ENCODE data around the gene NR6A1. TPM values are rescaled to one million over a fixed set of nuclear protein-coding genes. Genes with fewer than 3 reads are reported as not detected.

NR6A1 gene
- total and polyA plus RNA-seq, 2 experiments from 2014 or later, result 44.2 to 139 TPM

DNA sequence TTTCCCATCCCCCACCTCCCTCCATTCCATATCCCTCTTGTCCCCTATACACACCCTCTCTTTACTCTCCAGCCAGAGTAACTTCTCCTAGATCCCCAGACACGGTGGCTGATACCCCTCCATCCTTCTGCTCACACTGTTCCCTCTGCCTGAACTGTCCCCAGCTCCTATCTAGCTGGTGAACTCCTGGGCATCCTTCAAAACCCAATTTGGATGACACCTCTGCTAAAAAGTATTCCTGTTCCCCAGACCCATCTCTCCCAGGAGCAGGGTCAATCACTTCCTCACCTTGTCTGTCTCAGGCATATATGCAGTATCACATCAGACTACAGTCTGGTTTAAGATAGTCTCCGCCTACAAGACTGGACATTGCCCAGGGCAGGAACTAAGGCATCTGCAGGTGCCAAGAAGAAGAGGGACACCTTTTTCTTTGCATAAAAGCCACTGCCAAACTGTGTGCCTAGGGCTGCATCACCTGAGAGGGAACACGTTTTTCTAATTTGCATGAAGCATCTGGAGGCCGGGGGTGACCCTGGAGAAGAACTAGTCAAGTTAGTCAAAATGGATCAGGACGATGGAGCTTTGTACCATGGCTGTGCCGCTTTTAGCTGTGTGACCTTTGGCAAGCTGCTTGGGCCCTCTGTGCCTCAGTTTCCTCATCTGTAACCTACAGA, 291.0 kb downstream of the NR6A1 start (continued):
- TF ChIP-seq, protein P1, sequence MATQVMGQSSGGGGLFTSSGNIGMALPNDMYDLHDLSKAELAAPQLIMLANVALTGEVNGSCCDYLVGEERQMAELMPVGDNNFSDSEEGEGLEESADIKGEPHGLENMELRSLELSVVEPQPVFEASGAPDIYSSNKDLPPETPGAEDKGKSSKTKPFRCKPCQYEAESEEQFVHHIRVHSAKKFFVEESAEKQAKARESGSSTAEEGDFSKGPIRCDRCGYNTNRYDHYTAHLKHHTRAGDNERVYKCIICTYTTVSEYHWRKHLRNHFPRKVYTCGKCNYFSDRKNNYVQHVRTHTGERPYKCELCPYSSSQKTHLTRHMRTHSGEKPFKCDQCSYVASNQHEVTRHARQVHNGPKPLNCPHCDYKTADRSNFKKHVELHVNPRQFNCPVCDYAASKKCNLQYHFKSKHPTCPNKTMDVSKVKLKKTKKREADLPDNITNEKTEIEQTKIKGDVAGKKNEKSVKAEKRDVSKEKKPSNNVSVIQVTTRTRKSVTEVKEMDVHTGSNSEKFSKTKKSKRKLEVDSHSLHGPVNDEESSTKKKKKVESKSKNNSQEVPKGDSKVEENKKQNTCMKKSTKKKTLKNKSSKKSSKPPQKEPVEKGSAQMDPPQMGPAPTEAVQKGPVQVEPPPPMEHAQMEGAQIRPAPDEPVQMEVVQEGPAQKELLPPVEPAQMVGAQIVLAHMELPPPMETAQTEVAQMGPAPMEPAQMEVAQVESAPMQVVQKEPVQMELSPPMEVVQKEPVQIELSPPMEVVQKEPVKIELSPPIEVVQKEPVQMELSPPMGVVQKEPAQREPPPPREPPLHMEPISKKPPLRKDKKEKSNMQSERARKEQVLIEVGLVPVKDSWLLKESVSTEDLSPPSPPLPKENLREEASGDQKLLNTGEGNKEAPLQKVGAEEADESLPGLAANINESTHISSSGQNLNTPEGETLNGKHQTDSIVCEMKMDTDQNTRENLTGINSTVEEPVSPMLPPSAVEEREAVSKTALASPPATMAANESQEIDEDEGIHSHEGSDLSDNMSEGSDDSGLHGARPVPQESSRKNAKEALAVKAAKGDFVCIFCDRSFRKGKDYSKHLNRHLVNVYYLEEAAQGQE (IDR thresholded peaks at IDR 0.05; ENCODE audit: unreplicated experiment), result no peak

DNA sequence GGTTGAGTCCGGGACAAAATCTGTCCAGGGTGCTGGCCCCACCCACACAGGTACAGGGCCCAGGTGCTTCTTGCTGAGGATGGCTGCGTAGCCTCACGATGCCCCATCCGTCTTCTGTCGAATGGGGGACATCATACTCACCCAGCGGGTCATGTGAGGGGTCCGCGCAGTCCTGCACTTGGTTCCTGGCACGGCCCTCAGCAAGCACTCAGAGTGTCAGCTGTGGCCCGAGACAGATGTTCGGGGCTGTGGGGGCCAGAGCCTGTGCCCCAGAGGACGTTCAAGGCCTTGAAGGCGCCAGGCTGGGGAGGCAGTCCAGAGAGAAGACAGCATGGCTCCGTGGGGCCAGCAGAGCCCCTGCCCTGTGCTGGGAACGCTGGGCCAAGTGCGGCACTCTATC, 291.7 kb downstream of the NR6A1 start:
- H3F3A ChIP-seq (replicated peaks; ENCODE audit: low read depth), result 0 out of 2 replicates have a peak, but pooled peaks cover 2% of the 10 kb centered on the region
- no peaks in the 10 kb centered on the region for H4K20me1 ChIP-seq (replicated peaks; ENCODE audit: insufficient read depth)
- peaks cover 37% of the 10 kb centered on the region for H3K27me3 Mint-ChIP-seq (ENCODE audit: insufficient read depth, low read depth, poor library complexity)
- peaks cover 49% of the 10 kb centered on the region for H3K27me3 ChIP-seq (ENCODE audit: insufficient read depth)
- no peak overlapping the region for H3K27ac ChIP-seq (ENCODE audit: low read depth)
- ATAC-seq (no peak), DNase-seq (ENCODE audit: low spot score) (no peak)
- no peak overlapping the region for H3K4me2 ChIP-seq
- no peaks in the 10 kb centered on the region for H3K36me3 ChIP-seq (ENCODE audit: insufficient read depth)
- no peak overlapping the region for H2AFZ ChIP-seq
- no peak overlapping the region for H3K4me3 ChIP-seq
- H3K9me3 Mint-ChIP-seq, result no peaks in the 10 kb centered on the region
- no peak overlapping the region for H3K4me3 Mint-ChIP-seq
- no peaks in the 10 kb centered on the region; the same call in 2 of the 3 replicates for H3K36me3 Mint-ChIP-seq (ENCODE audit: low read depth)
- H3K4me1 ChIP-seq (ENCODE audit: insufficient read depth), result peaks cover 20% of the 10 kb centered on the region
- H3K79me2 ChIP-seq (replicated peaks; ENCODE audit: insufficient read depth), result no peaks in the 10 kb centered on the region
- no peaks in the 10 kb centered on the region for H3K9me2 ChIP-seq (ENCODE audit: insufficient read depth)
- peaks cover 22% of the 10 kb centered on the region for H3K4me1 Mint-ChIP-seq
- no peak overlapping the region for H3K27ac Mint-ChIP-seq
- TF ChIP-seq EZH2 (IDR thresholded peaks at IDR 0.05; ENCODE audit: low read depth, unreplicated experiment) (no peak), JUNB (IDR thresholded peaks at IDR 0.05; ENCODE audit: unreplicated experiment) (no peak), POLR2AphosphoS5 (IDR thresholded peaks at IDR 0.05; ENCODE audit: low read depth) (no peak), STAT1 (IDR thresholded peaks at IDR 0.05; ENCODE audit: unreplicated experiment) (no peak), CREB1 (CRISPR knock-in tag; IDR thresholded peaks at IDR 0.05; ENCODE audit: low read depth) (no peak), ZNF331 (CRISPR knock-in tag; IDR thresholded peaks at IDR 0.05; ENCODE audit: low read depth) (no peak), EZH2phosphoT487 (IDR thresholded peaks at IDR 0.05; ENCODE audit: unreplicated experiment) (no peak)
- TF ChIP-seq, protein P1 (IDR thresholded peaks at IDR 0.05; ENCODE audit: unreplicated experiment), result no peak
- TF ChIP-seq, protein P2, sequence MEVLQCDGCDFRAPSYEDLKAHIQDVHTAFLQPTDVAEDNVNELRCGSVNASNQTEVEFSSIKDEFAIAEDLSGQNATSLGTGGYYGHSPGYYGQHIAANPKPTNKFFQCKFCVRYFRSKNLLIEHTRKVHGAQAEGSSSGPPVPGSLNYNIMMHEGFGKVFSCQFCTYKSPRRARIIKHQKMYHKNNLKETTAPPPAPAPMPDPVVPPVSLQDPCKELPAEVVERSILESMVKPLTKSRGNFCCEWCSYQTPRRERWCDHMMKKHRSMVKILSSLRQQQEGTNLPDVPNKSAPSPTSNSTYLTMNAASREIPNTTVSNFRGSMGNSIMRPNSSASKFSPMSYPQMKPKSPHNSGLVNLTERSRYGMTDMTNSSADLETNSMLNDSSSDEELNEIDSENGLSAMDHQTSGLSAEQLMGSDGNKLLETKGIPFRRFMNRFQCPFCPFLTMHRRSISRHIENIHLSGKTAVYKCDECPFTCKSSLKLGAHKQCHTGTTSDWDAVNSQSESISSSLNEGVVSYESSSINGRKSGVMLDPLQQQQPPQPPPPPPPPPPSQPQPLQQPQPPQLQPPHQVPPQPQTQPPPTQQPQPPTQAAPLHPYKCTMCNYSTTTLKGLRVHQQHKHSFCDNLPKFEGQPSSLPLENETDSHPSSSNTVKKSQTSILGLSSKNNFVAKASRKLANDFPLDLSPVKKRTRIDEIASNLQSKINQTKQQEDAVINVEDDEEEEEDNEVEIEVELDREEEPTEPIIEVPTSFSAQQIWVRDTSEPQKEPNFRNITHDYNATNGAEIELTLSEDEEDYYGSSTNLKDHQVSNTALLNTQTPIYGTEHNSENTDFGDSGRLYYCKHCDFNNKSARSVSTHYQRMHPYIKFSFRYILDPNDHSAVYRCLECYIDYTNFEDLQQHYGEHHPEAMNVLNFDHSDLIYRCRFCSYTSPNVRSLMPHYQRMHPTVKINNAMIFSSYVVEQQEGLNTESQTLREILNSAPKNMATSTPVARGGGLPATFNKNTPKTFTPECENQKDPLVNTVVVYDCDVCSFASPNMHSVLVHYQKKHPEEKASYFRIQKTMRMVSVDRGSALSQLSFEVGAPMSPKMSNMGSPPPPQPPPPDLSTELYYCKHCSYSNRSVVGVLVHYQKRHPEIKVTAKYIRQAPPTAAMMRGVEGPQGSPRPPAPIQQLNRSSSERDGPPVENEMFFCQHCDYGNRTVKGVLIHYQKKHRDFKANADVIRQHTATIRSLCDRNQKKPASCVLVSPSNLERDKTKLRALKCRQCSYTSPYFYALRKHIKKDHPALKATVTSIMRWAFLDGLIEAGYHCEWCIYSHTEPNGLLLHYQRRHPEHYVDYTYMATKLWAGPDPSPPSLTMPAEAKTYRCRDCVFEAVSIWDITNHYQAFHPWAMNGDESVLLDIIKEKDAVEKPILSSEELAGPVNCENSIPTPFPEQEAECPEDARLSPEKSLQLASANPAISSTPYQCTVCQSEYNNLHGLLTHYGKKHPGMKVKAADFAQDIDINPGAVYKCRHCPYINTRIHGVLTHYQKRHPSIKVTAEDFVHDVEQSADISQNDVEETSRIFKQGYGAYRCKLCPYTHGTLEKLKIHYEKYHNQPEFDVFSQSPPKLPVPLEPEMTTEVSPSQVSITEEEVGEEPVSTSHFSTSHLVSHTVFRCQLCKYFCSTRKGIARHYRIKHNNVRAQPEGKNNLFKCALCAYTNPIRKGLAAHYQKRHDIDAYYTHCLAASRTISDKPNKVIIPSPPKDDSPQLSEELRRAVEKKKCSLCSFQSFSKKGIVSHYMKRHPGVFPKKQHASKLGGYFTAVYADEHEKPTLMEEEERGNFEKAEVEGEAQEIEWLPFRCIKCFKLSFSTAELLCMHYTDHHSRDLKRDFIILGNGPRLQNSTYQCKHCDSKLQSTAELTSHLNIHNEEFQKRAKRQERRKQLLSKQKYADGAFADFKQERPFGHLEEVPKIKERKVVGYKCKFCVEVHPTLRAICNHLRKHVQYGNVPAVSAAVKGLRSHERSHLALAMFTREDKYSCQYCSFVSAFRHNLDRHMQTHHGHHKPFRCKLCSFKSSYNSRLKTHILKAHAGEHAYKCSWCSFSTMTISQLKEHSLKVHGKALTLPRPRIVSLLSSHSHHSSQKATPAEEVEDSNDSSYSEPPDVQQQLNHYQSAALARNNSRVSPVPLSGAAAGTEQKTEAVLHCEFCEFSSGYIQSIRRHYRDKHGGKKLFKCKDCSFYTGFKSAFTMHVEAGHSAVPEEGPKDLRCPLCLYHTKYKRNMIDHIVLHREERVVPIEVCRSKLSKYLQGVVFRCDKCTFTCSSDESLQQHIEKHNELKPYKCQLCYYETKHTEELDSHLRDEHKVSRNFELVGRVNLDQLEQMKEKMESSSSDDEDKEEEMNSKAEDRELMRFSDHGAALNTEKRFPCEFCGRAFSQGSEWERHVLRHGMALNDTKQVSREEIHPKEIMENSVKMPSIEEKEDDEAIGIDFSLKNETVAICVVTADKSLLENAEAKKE (CRISPR knock-in tag; IDR thresholded peaks at IDR 0.05), result no peak
